PFSK-1 (cell line): ENCODE data around the gene ZG16B.

ENCODE experiments used
- FOXP2 ChIP-seq: optimal IDR thresholded peaks from 2 replicates; pipeline ENCODE3; 2011; ENCODE audit warnings: borderline replicate concordance, control low read depth, inconsistent platforms; ENCODE audit not compliant: insufficient read depth; ENCODE audit errors: extremely low read length, extremely low read depth
- REST ChIP-seq, 2 experiments: IDR thresholded peaks; 2 replicates each; pipeline versions ENCODE4 v1.6.1 to v1.8.0; 2011 to 2012; ENCODE audit warnings: low read depth in 2 of 2, low read length in 2 of 2, control low read depth in 1 of 2, inconsistent platforms in 1 of 2, mild to moderate bottlenecking in 1 of 2, moderate library complexity in 1 of 2; ENCODE audit not compliant: insufficient read depth in 1 of 2
- SIN3A ChIP-seq: IDR thresholded peaks from 2 replicates; pipeline ENCODE4 v1.6.1; 2012; ENCODE audit warnings: mild to moderate bottlenecking, low read length, moderate library complexity, borderline replicate concordance; ENCODE audit not compliant: insufficient read depth
- TAF1 ChIP-seq: IDR thresholded peaks from 2 replicates; pipeline ENCODE4 v1.6.1; 2012; ENCODE audit warnings: low read length, control low read depth, borderline replicate concordance; ENCODE audit not compliant: insufficient read depth

- TF ChIP-seq REST (IDR thresholded peaks at IDR 0.05; ENCODE audit: insufficient read depth in 1 of 2, low read depth in 2 of 2, low read length in 2 of 2) (no peak), FOXP2 (no peak), TAF1 (no peak), SIN3A (no peak)
These were observed 35.5 kb downstream of the ZG16B start for GRCh38 chr16:2865651-2866050.
